Measurements from ENCODE around the gene CCNA2. TPM values are rescaled to one million over a fixed set of nuclear protein-coding genes. Genes with fewer than 3 reads are reported as not detected.

Gene CCNA2
- total RNA-seq, 1 experiment from 2014 or later: 89.2 TPM

GRCh38 chr4:121817701-121818100, 6.0 kb downstream of the CCNA2 start:
- H3K4me2 ChIP-seq (ENCODE audit: insufficient read depth, insufficient read length, low read length): no peak overlapping the region
- no peak for DNase-seq
- H3K56ac ChIP-seq (ENCODE audit: insufficient read length, low read depth, low read length): no peak overlapping the region
- no peak overlapping the region for H2BK15ac ChIP-seq (ENCODE audit: low read depth, low read length)
- no peak overlapping the region for H2BK5ac ChIP-seq (ENCODE audit: insufficient read length, low read length)
- H3K14ac ChIP-seq (ENCODE audit: insufficient read depth, low read length): no peak overlapping the region
- no peak overlapping the region for H3K18ac ChIP-seq (ENCODE audit: insufficient read length, low read depth, low read length)
- Mint-ChIP-seq H3K9me3 (no peaks in the 10 kb centered on the region), H3K27ac (peak overlapping the region; percentile 9 to 53 (median 40); a peak in 3 of 7 replicates), H3K4me3 (no peak overlapping the region), H3K36me3 (ENCODE audit: insufficient read depth in 1 of 3, low read depth in 3 of 3) (peaks cover 39 to 77% (median 73%) of the 10 kb centered on the region in 3 experiments; a peak in 6 of 7 replicates), H3K4me1 (peaks cover 8 to 11% of the 10 kb centered on the region in 2 experiments), H3K27me3 (ENCODE audit: low read depth) (no peaks in the 10 kb centered on the region)
- H3K79me1 ChIP-seq (ENCODE audit: insufficient read depth, low read depth, low read length, poor library complexity, severe bottlenecking): peaks cover 4% of the 10 kb centered on the region
- H3K4me1 ChIP-seq (ENCODE audit: insufficient read depth, low read length): no peaks in the 10 kb centered on the region
- no peak overlapping the region for H3T11ph ChIP-seq (ENCODE audit: low read length)
- no peak overlapping the region for H3K23ac ChIP-seq (ENCODE audit: insufficient read length, low read depth, low read length)
- H4K5ac ChIP-seq (ENCODE audit: insufficient read length, low read depth, low read length): no peak overlapping the region
- H3K9ac ChIP-seq (ENCODE audit: extremely low read depth, insufficient read length, low read length): no peak overlapping the region
- H4K20me1 ChIP-seq (ENCODE audit: control insufficient read depth, insufficient read depth, insufficient read length): no peaks in the 10 kb centered on the region
- no peak overlapping the region for H3K4ac ChIP-seq (ENCODE audit: low read depth, low read length)
- H3K79me2 ChIP-seq (ENCODE audit: insufficient read depth, low read length): peaks cover 5% of the 10 kb centered on the region; the same call in 1 of the 2 replicates
- H3K27ac ChIP-seq (ENCODE audit: insufficient read length, low read depth, low read length): no peak overlapping the region
- H2BK12ac ChIP-seq (ENCODE audit: insufficient read length, low read depth, low read length): no peak overlapping the region
- H3K27me3 ChIP-seq (ENCODE audit: insufficient read depth, low read length): no peaks in the 10 kb centered on the region
- no peaks in the 10 kb centered on the region for H3K9me3 ChIP-seq (ENCODE audit: control insufficient read depth, low read depth, low read length)
- H2BK120ac ChIP-seq (ENCODE audit: low read depth, low read length, poor library complexity, severe bottlenecking): no peak overlapping the region
- no peak overlapping the region for H4K91ac ChIP-seq (ENCODE audit: insufficient read length, low read depth, low read length)
- WGBS (ENCODE audit: extremely low coverage, insufficient read length, low lambda C conversion rate): no CpG with 5 or more reads among the region's 1 CpG
- peaks cover 5% of the 10 kb centered on the region for H3K23me2 ChIP-seq (ENCODE audit: insufficient read length, low read depth, low read length, poor library complexity, severe bottlenecking)
- H2AFZ ChIP-seq (ENCODE audit: low read length): no peak overlapping the region
- no peak overlapping the region for H2BK20ac ChIP-seq (ENCODE audit: low read depth, low read length, poor library complexity, severe bottlenecking)
- no peak for TF ChIP-seq CTCF (conservative IDR thresholded peaks at IDR 0.05)
- H2AK5ac ChIP-seq (ENCODE audit: insufficient read length, low read length): no peak overlapping the region
- no peak overlapping the region for H4K8ac ChIP-seq (replicated peaks; ENCODE audit: insufficient read length, low read depth, low read length)

Measured in H9 (cell line).